Kidney epithelial cell (primary cell): ENCODE measurements around the gene TSPAN16. TPM values are rescaled to one million over a fixed set of nuclear protein-coding genes. Genes with fewer than 3 reads are reported as not detected.

Experiments used
- DNase-seq: peaks from one replicate; pipeline ENCODE4 v3.0.0-alpha.2; 2010; ENCODE audit warnings: low read depth
- H3K27me3 ChIP-seq: 2 replicates; pipeline ENCODE4 v1.6.0; 2011; ENCODE audit warnings: low read length; ENCODE audit not compliant: control insufficient read depth, insufficient read depth
- H3K36me3 ChIP-seq: 2 replicates; pipeline ENCODE4 v1.5.1; 2011; ENCODE audit warnings: low read length; ENCODE audit not compliant: control insufficient read depth, insufficient read depth
- H3K4me3 ChIP-seq: 2 replicates; pipeline ENCODE4 v1.5.1; 2011; ENCODE audit warnings: low read depth, mild to moderate bottlenecking, control low read depth, low read length
- total RNA-seq: library from RNA; depleted of rRNA; stranded (reverse); fragments of >200 nt; gene quantifications from 2 replicates; pipeline ENCODE4 v1.2.3, GENCODE V29; 2015
- TF ChIP-seq, protein P1 (sequence below): IDR thresholded peaks from 2 replicates; pipeline ENCODE4 v1.5.1; 2011; ENCODE audit warnings: mild to moderate bottlenecking, moderate library complexity, low read length, control low read depth, inconsistent platforms; ENCODE audit not compliant: insufficient read depth, poor library complexity, severe bottlenecking

The TSPAN16 gene
- not detected in 2 replicates for total RNA-seq

DNA sequence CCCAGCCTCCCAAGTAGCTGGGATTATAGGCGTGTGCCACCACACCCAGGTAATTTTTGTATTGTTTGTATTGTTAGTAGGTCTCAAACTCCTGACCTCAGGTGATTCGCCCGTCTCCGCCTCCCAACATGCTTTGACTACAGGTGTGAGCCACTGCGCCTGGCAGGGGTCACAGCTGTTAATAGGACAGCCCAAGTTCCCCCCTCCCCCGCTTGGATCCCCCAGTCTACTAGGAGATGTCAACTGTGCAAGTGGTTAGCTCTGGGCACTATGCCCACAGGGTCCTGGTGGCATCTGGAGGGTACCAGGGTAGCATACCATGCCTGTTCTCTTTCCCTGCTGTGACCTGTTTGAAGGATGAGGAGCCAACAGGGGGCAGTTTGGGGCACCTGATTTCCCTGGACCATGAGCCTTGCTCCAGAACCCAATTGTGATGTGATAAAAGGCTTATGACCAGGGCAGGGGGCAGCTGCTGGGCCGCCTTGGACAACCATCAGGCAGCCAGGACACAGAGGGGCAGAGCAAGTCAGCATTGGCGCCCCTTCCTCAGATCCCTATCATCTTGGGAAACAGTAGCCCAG is at the start of gene TSPAN16:
Gene TSPAN16, plus strand, starts transcription at position 496 of the 581 bp plus-strand sequence. CDS start 138 bp downstream, outside the sequence.
- DNase-seq, result no peak
- no peak within 1 kb of the TSS for H3K4me3 ChIP-seq
- TF ChIP-seq, protein P1, sequence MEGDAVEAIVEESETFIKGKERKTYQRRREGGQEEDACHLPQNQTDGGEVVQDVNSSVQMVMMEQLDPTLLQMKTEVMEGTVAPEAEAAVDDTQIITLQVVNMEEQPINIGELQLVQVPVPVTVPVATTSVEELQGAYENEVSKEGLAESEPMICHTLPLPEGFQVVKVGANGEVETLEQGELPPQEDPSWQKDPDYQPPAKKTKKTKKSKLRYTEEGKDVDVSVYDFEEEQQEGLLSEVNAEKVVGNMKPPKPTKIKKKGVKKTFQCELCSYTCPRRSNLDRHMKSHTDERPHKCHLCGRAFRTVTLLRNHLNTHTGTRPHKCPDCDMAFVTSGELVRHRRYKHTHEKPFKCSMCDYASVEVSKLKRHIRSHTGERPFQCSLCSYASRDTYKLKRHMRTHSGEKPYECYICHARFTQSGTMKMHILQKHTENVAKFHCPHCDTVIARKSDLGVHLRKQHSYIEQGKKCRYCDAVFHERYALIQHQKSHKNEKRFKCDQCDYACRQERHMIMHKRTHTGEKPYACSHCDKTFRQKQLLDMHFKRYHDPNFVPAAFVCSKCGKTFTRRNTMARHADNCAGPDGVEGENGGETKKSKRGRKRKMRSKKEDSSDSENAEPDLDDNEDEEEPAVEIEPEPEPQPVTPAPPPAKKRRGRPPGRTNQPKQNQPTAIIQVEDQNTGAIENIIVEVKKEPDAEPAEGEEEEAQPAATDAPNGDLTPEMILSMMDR, result no peak
- no peaks in the 10 kb centered on the region for H3K36me3 ChIP-seq
- no peaks in the 10 kb centered on the region for H3K27me3 ChIP-seq

GRCh38 chr19:11246941-11247340 is 49.0 kb upstream of the TSPAN16 start:
- DNase-seq, result no peak
- Histone ChIP-seq H3K4me3 (no peak overlapping the region), H3K27me3 (no peaks in the 10 kb centered on the region), H3K36me3 (peaks cover 1% of the 10 kb centered on the region)
- TF ChIP-seq, protein P1, result no peak

DNA sequence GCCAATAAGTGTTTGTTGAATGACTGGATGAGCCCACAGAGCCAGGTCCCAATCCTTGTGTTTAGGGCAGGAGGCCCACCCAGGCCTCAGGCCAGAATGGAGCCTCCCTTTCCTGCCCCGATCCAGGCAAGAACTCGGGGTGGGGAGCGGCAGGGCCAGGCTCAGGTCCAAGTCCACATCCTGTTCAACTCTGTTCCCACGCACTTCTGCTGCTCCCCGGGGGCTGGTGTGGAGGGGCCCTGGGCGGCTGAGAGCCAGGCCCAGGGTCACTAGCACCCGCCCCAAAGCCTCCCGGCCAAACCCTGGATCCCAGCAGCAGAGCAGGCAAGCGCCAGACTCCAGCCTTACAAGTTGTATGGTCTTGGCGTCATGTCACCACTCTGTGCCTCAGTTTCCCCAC is 48.6 kb upstream of the TSPAN16 start:
- Histone ChIP-seq H3K4me3 (no peak overlapping the region), H3K36me3 (peaks cover 1% of the 10 kb centered on the region), H3K27me3 (no peaks in the 10 kb centered on the region)
- no peak for DNase-seq
- TF ChIP-seq, protein P1, result no peak

DNA sequence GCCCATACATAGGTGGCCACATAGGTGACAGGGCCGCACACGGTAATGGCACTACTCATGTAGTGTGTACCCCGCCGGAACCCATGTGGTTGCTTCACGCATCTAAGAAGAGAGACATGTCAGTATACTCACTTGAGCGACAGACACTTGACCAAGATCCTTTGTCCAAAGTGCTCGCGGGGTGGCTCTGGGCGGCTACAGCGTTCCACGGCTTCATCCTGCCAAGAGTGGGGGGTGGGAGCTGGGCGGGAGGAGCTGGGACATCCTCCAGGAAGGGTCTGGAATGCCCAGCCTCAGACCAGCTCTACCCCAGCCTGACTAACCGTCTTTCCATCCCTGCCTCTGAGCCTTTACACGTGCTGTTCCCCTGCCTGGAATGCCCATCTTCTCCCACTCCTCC is 48.0 kb upstream of the TSPAN16 start:
- TF ChIP-seq, protein P1, result no peak
- H3K36me3 ChIP-seq, result peaks cover 1% of the 10 kb centered on the region
- DNase-seq, result no peak

GRCh38 chr19:11248852-11249251 is 47.1 kb upstream of the TSPAN16 start:
- TF ChIP-seq, protein P1, result no peak
- no peaks in the 10 kb centered on the region for H3K27me3 ChIP-seq
- peaks cover 1% of the 10 kb centered on the region for H3K36me3 ChIP-seq
- H3K4me3 ChIP-seq, result no peak overlapping the region
- DNase-seq, result no peak

More for the DNA sequence above, 48.0 kb upstream of the TSPAN16 start:
- Histone ChIP-seq H3K4me3 (no peak overlapping the region), H3K27me3 (no peaks in the 10 kb centered on the region)

DNA sequence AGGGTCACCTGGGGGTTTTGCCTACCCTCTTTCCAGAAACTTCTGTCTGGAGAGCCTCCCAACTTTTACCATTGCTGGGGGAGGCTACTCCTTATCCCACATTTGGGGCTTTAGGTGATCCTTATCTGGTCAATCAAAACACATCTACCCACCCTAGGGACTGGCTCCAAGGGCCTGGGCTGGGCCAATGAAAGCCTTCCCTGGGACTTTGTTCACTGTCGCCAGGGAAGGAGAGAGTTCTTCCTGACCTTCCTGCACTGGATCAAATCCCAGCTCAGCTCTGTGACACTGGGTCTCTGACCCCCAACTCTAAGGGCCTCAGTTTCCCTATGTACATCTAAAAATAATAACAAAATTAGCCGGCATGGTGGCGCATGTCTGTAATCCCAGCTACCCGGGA is 44.7 kb upstream of the TSPAN16 start:
- TF ChIP-seq, protein P1, result no peak
- H3K4me3 ChIP-seq, result no peak overlapping the region
- DNase-seq, result no peak
- H3K27me3 ChIP-seq, result no peaks in the 10 kb centered on the region
- no peaks in the 10 kb centered on the region for H3K36me3 ChIP-seq
